ENCODE data around the gene VNN1.
"Not testable (repeated sequence)": the region's sequence is repeated elsewhere in the genome, so short reads cannot be mapped to it uniquely, and the experiment has no call there.

The VNN1 gene

DNA sequence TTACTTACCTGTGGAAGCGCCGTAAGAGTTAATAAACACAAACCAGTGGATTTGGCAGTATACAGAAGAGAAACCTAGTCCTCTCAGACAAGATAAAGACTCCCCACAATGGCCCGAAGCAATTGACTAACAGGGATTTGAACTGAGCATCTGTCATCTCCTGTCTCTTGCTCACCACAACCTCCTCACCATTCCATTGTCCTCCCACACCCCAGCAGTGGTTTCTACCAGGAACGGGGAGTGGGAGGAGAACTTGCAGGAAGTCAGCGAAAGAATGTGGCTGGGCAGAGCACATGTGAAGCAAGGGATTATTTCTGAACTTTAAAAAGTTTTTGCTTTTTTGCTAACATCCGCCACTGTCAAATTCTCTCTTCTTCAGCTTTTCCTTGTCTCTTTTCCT, 30.3 kb downstream of the VNN1 start:
- DNase-seq = peak; percentile 30
- H3K36me3 ChIP-seq (replicated peaks) = no peaks in the 10 kb centered on the region
- no peak overlapping the region for H3K27ac ChIP-seq
- no peaks in the 10 kb centered on the region for H3K27me3 ChIP-seq (replicated peaks)
- H3K4me3 ChIP-seq (ENCODE audit: low read depth, low read length) = no peak overlapping the region
- in situ Hi-C loops (cut with HindIII; ENCODE audit: low pct_ligation_motif_present, low sequenced_read_pairs) = no loop called here
- no peak for TF ChIP-seq CTCF (IDR thresholded peaks at IDR 0.05; ENCODE audit: low read depth, low read length, missing control alignments)

DNA sequence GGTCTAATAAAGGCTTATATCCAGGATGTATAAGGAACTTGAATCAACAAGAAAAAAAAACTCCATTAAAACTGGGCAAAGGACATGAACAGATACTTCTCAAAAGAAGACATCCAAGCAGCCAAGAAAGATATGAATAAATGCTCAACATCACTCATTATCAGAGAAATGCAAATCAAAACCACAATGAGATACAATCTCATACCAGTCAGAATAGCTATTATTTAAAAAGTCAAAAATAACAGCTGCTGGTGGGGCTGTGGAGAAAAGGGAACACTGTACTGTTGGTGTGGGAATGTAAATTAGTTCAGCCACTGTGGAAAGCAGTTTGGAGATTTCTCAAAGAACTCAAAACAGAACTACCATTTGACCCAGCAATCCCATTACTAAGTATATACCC, 34.8 kb downstream of the VNN1 start:
- H3K4me3 ChIP-seq (ENCODE audit: low read depth, low read length); H3K36me3 ChIP-seq (replicated peaks); H3K27ac ChIP-seq; DNase-seq; in situ Hi-C loops (cut with HindIII; ENCODE audit: low pct_ligation_motif_present, low sequenced_read_pairs); H3K27me3 ChIP-seq (replicated peaks): not testable (repeated sequence)

DNA sequence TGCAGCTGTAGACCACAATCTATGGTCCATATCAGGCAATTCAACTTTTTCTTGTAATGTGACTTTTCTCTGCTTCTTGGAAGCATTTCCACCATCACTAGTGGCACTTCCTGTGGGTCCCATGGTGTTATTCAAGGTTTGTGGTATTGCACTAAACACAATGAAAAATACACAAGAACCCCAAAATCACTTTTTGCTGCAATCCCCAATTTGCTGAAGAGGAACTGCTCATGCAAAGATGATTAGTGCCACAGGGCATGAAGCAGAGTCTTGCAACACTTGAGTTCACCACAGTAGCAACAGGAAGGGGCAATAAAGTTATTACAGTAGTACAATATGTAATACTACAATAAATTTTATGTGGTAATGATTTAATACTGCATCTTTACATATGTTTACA, 38.1 kb downstream of the VNN1 start:
- Histone ChIP-seq H3K36me3 (replicated peaks) (no peaks in the 10 kb centered on the region), H3K27me3 (replicated peaks) (no peaks in the 10 kb centered on the region), H3K27ac (no peak overlapping the region), H3K4me3 (ENCODE audit: low read depth, low read length) (no peak overlapping the region)
- DNase-seq = no peak
- no peak for TF ChIP-seq CTCF (IDR thresholded peaks at IDR 0.05; ENCODE audit: low read depth, low read length, missing control alignments)
- in situ Hi-C loops (cut with HindIII; ENCODE audit: low pct_ligation_motif_present, low sequenced_read_pairs) = no loop called here

DNA sequence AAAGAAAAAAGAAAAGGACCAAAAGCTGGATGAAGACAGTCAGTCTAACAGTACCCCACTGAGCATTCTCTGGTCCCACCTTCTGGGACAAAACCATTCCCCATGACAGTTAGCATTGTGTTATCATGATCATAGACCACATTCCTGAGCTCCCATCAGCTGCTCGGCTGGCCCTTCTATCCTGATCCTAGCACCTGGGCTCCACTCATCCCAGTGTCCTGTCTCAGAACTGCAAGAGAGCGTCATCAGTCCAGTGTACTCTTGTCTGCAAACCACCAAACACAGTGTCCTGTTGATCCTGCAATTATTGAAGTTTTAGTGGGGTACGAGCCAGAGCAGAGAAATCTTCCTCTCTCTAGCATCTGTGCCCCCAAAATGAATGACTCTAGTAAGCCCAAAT, 38.9 kb downstream of the VNN1 start:
- no peak for TF ChIP-seq CTCF (IDR thresholded peaks at IDR 0.05; ENCODE audit: low read depth, low read length, missing control alignments)
- in situ Hi-C loops (cut with HindIII; ENCODE audit: low pct_ligation_motif_present, low sequenced_read_pairs) = no loop called here
- no peak for DNase-seq
- Histone ChIP-seq H3K27me3 (replicated peaks) (no peaks in the 10 kb centered on the region), H3K4me3 (ENCODE audit: low read depth, low read length) (no peak overlapping the region), H3K27ac (no peak overlapping the region), H3K36me3 (replicated peaks) (no peaks in the 10 kb centered on the region)

- Histone ChIP-seq H3K4me3 (ENCODE audit: low read depth, low read length) (no peak overlapping the region), H3K27ac (no peak overlapping the region), H3K36me3 (replicated peaks) (no peaks in the 10 kb centered on the region), H3K27me3 (replicated peaks) (no peaks in the 10 kb centered on the region)
- no peak for DNase-seq
- in situ Hi-C loops (cut with HindIII; ENCODE audit: low pct_ligation_motif_present, low sequenced_read_pairs) = no loop called here
- TF ChIP-seq CTCF (IDR thresholded peaks at IDR 0.05; ENCODE audit: low read depth, low read length, missing control alignments) = no peak
Observed at GRCh38 chr6:132673376-132674094, 40.3 kb downstream of the VNN1 start.

- no peaks in the 10 kb centered on the region for H3K36me3 ChIP-seq (replicated peaks)
- DNase-seq = no peak
- H3K27ac ChIP-seq = no peak overlapping the region
- in situ Hi-C loops (cut with HindIII; ENCODE audit: low pct_ligation_motif_present, low sequenced_read_pairs) = no loop called here
- TF ChIP-seq CTCF (IDR thresholded peaks at IDR 0.05; ENCODE audit: low read depth, low read length, missing control alignments) = no peak
- H3K27me3 ChIP-seq (replicated peaks) = no peaks in the 10 kb centered on the region
- H3K4me3 ChIP-seq (ENCODE audit: low read depth, low read length) = no peak overlapping the region
Observed at GRCh38 chr6:132671295-132671694, 42.6 kb downstream of the VNN1 start.
